ENCODE data around the gene LAPTM4A. TPM values are rescaled to one million over a fixed set of nuclear protein-coding genes. Genes with fewer than 3 reads are reported as not detected.

The LAPTM4A gene
- total and polyA plus RNA-seq, 2 of the 4 experiments (the other 2 are of a cell fraction) = 97.7 to 401 TPM

Other genes with a start within 250 kb of the LAPTM4A start
- gene TTC32, start 149.6 kb downstream of the LAPTM4A start, total RNA-seq (2012; rRNA removed) = 1.1 and 1.9 TPM in 2 replicates
- gene TTC32, start 149.6 kb downstream of the LAPTM4A start, polyA plus RNA-seq (2012; rRNA removed) = 2.5 and 3.9 TPM in 2 replicates
- gene WDR35, start 61.5 kb downstream of the LAPTM4A start, total RNA-seq (2012; rRNA removed) = 8.1 and 12.2 TPM in 2 replicates
- gene WDR35, start 61.5 kb downstream of the LAPTM4A start, polyA plus RNA-seq (2012; rRNA removed) = 2.7 and 3.4 TPM in 2 replicates
- gene MATN3, start 39.0 kb downstream of the LAPTM4A start, total RNA-seq (2012; rRNA removed) = 0.90 and 1.1 TPM in 2 replicates
- 2.2 and 3.0 TPM in 2 replicates for gene MATN3, start 39.0 kb downstream of the LAPTM4A start, polyA plus RNA-seq (2012; rRNA removed)
- gene SDC1, start 173.5 kb upstream of the LAPTM4A start, total RNA-seq (2012; rRNA removed) = 22.0 and 23.6 TPM in 2 replicates
- 28.3 and 38.8 TPM in 2 replicates for gene SDC1, start 173.5 kb upstream of the LAPTM4A start, polyA plus RNA-seq (2012; rRNA removed)